Measurements from ENCODE around the gene VSIG8. TPM values are rescaled to one million over a fixed set of nuclear protein-coding genes. Genes with fewer than 3 reads are reported as not detected.

The VSIG8 gene
- total RNA-seq, 1 donor from 2014 or later = not detected

- ChIA-PET CTCF (interaction anchor here (0.7 to 1.9 kb wide), 2 partner anchors 20 to 40 kb away, joined by 3 to 13 read pairs; no protein-coding TSS in a partner anchor), POLR2A (no interaction called here)
- H3K27ac Mint-ChIP-seq = no peak overlapping the region
- ATAC-seq (ENCODE audit: low read depth) = no peak
- no peak for DNase-seq
- peaks cover 18% of the 10 kb centered on the region for H3K27me3 Mint-ChIP-seq
- intact Hi-C loops (cut with micrococcal nuclease) = loop anchor here (5.0 kb wide), 1 partner anchor 43 kb away; no protein-coding TSS in a partner anchor
- no peak for TF ChIP-seq CTCF (IDR thresholded peaks at IDR 0.05)
- no peak overlapping the region for H3K4me3 Mint-ChIP-seq
- H3K36me3 Mint-ChIP-seq (ENCODE audit: low read depth) = no peaks in the 10 kb centered on the region
- peaks cover 8% of the 10 kb centered on the region for H3K4me1 Mint-ChIP-seq
- H3K9me3 Mint-ChIP-seq = no peaks in the 10 kb centered on the region
These were observed 12.7 kb downstream of the VSIG8 start for GRCh38 chr1:159849626-159850366.

- no peak for TF ChIP-seq CTCF (IDR thresholded peaks at IDR 0.05)
- POLR2A ChIA-PET = no interaction called here
- Mint-ChIP-seq H3K36me3 (ENCODE audit: low read depth) (no peaks in the 10 kb centered on the region), H3K4me1 (no peaks in the 10 kb centered on the region), H3K9me3 (no peaks in the 10 kb centered on the region), H3K27ac (no peak overlapping the region), H3K4me3 (no peak overlapping the region), H3K27me3 (peaks cover 31% of the 10 kb centered on the region)
- CTCF ChIA-PET = no interaction called here
- intact Hi-C loops (cut with micrococcal nuclease) = no loop called here
- ATAC-seq (ENCODE audit: low read depth) (no peak), DNase-seq (no peak)
These were observed 14.1 kb downstream of the VSIG8 start for GRCh38 chr1:159848326-159848725.

GRCh38 chr1:159847231-159847630 lies 15.2 kb downstream of the VSIG8 start:
- TF ChIP-seq CTCF (IDR thresholded peaks at IDR 0.05) = no peak
- ChIA-PET POLR2A (no interaction called here), CTCF (no interaction called here)
- H3K27me3 Mint-ChIP-seq = peaks cover 31% of the 10 kb centered on the region
- H3K36me3 Mint-ChIP-seq (ENCODE audit: low read depth) = no peaks in the 10 kb centered on the region
- no peak for DNase-seq
- ATAC-seq (ENCODE audit: low read depth) = no peak
- H3K9me3 Mint-ChIP-seq = no peaks in the 10 kb centered on the region
- intact Hi-C loops (cut with micrococcal nuclease) = no loop called here
- H3K4me1 Mint-ChIP-seq = no peaks in the 10 kb centered on the region
- H3K4me3 Mint-ChIP-seq = no peak overlapping the region
- H3K27ac Mint-ChIP-seq = no peak overlapping the region

GRCh38 chr1:159845751-159846629 lies 16.5 kb downstream of the VSIG8 start:
- intact Hi-C loops (cut with micrococcal nuclease) = no loop called here
- H3K27me3 Mint-ChIP-seq = peaks cover 33% of the 10 kb centered on the region
- ChIA-PET CTCF (interaction anchor here (0.6 kb wide), 1 partner anchor 66 kb away, joined by 3 read pairs; no protein-coding TSS in a partner anchor), POLR2A (no interaction called here)
- no peaks in the 10 kb centered on the region for H3K9me3 Mint-ChIP-seq
- no peaks in the 10 kb centered on the region for H3K4me1 Mint-ChIP-seq
- no peak for DNase-seq
- no peak overlapping the region for H3K27ac Mint-ChIP-seq
- ATAC-seq (ENCODE audit: low read depth) = no peak
- no peaks in the 10 kb centered on the region for H3K36me3 Mint-ChIP-seq (ENCODE audit: low read depth)
- no peak for TF ChIP-seq CTCF (IDR thresholded peaks at IDR 0.05)
- H3K4me3 Mint-ChIP-seq = no peak overlapping the region

DNA sequence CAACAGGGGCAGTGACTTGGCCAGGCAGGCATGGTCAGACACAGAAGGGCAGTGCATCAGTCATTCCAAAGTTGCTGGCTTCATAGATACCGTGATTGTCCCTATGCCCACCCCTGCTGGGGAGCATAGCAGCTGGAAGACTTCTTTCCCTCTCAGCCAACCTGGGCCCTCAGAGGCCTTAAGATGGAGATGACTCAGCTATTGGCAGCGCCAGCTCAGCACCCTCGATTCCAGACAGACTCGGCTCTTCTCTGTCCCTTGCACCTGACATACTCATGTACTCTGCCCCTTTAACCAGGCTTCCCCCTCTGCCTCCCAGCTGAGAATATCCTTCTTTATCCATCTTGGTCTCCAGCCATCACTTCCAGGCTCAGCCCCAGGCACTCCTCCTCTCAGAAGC lies 19.0 kb downstream of the VSIG8 start:
- peaks cover 33% of the 10 kb centered on the region for H3K27me3 Mint-ChIP-seq
- ChIA-PET POLR2A (no interaction called here), CTCF (interaction anchor here (1.4 kb wide), 1 partner anchor 45 kb away, joined by 3 read pairs; no protein-coding TSS in a partner anchor)
- no peak overlapping the region for H3K27ac Mint-ChIP-seq
- H3K36me3 Mint-ChIP-seq (ENCODE audit: low read depth) = no peaks in the 10 kb centered on the region
- intact Hi-C loops (cut with micrococcal nuclease) = loop anchor here (5.0 kb wide), 1 partner anchor 39 kb away; no protein-coding TSS in a partner anchor
- no peak overlapping the region for H3K4me3 Mint-ChIP-seq
- TF ChIP-seq CTCF (IDR thresholded peaks at IDR 0.05) = no peak
- peaks cover 5% of the 10 kb centered on the region for H3K4me1 Mint-ChIP-seq
- ATAC-seq (ENCODE audit: low read depth) (no peak), DNase-seq (no peak)
- no peaks in the 10 kb centered on the region for H3K9me3 Mint-ChIP-seq
